Prostate gland (tissue), 2 donors: ENCODE measurements around the gene CPLX4. TPM values are rescaled to one million over a fixed set of nuclear protein-coding genes. Genes with fewer than 3 reads are reported as not detected.
A peak's percentile ranks its signal among the peaks of the same experiment; 100 is the strongest.

Source experiments
- DNase-seq: peaks from one replicate; pipeline ENCODE4 v3.0.0-alpha.2; 2019; ENCODE audit warnings: low spot score
- H3K27ac ChIP-seq, 2 donors: fragments of 200-600 bp; sonication (generic); 2 replicates each; pipeline ENCODE4 v1.5.1; 2017 to 2019
- H3K27me3 ChIP-seq: fragments of 200-600 bp; sonication (generic); replicated peaks from 2 replicates; pipeline ENCODE4 v1.5.1; 2019; ENCODE audit not compliant: insufficient read depth
- H3K36me3 ChIP-seq, 2 donors: fragments of 200-600 bp; sonication (generic); 1 replicate in 1 of 2; 2 replicates in 1 of 2; pipeline versions ENCODE4 v1.5.1 to v1.8.1; 2017 to 2019
- H3K4me1 ChIP-seq: fragments of 200-600 bp; sonication (generic); replicated peaks from 2 replicates; pipeline ENCODE4 v1.5.1; 2019
- H3K4me3 ChIP-seq, 2 donors: fragments of 200-600 bp; sonication (generic); 2 replicates each; pipeline ENCODE4 v1.5.1; 2017 to 2019
- H3K9me3 ChIP-seq: fragments of 200-600 bp; sonication (generic); 2 replicates; pipeline ENCODE4 v1.5.1; 2017
- CTCF ChIP-seq, 4 experiments: fragments of 200-600 bp in 2 of 4; fragments of 450-650 bp in 2 of 4; sonication (generic) in 2 of 4; IDR thresholded peaks; 1 replicate in 3 of 4; 2 replicates in 1 of 4; pipeline ENCODE4 v1.5.1; 2016 to 2019; ENCODE audit warnings: antibody characterized with exemption in 4 of 4, mild to moderate bottlenecking in 2 of 4, moderate library complexity in 2 of 4
- POLR2A ChIP-seq: fragments of 450-650 bp; IDR thresholded peaks from one replicate; pipeline ENCODE4 v1.6.1; 2016; ENCODE audit warnings: antibody characterized with exemption, mild to moderate bottlenecking
- POLR2AphosphoS5 ChIP-seq: sonication (generic); formaldehyde crosslinking; IDR thresholded peaks from one replicate; pipeline ENCODE4 v1.6.1; 2017; ENCODE audit warnings: antibody characterized with exemption
- WGBS: methylation state at CpG from one replicate; pipeline ENCODE4 v1.1.5; 2018; 5-methylcytosine and 5-hydroxymethylcytosine counted together
- intact Hi-C: fragments of 100-400 bp; cut with DNase I; formaldehyde crosslinking; loops from one replicate; pipeline ENCODE4 v1.14.2; 2022
- total RNA-seq, 2 donors: library from RNA; depleted of rRNA; stranded (reverse); fragments of >200 nt; gene quantifications; one replicate each; pipeline ENCODE4 v1.1.0, GENCODE V29; 2016

CPLX4 gene
- total RNA-seq, 2 donors from 2014 or later, result not detected

- H3K27me3 ChIP-seq, result peaks cover 30% of the 10 kb centered on the region
- H3K4me3 ChIP-seq, result no peak overlapping the region
- no peaks in the 10 kb centered on the region for H3K9me3 ChIP-seq
- H3K27ac ChIP-seq, result no peak overlapping the region
- no peaks in the 10 kb centered on the region for H3K36me3 ChIP-seq
- H3K4me1 ChIP-seq, result no peaks in the 10 kb centered on the region
- 4% methylated on average over 47 of the region's 48 CpGs for WGBS
- TF ChIP-seq POLR2A (no peak), CTCF (IDR thresholded peaks at IDR 0.05) (no peak), POLR2AphosphoS5 (no peak)
- DNase-seq, result no peak
- intact Hi-C loops, result no loop called here
These were observed 44.5 kb downstream of the CPLX4 start for GRCh38 chr18:59273759-59274532.

DNA sequence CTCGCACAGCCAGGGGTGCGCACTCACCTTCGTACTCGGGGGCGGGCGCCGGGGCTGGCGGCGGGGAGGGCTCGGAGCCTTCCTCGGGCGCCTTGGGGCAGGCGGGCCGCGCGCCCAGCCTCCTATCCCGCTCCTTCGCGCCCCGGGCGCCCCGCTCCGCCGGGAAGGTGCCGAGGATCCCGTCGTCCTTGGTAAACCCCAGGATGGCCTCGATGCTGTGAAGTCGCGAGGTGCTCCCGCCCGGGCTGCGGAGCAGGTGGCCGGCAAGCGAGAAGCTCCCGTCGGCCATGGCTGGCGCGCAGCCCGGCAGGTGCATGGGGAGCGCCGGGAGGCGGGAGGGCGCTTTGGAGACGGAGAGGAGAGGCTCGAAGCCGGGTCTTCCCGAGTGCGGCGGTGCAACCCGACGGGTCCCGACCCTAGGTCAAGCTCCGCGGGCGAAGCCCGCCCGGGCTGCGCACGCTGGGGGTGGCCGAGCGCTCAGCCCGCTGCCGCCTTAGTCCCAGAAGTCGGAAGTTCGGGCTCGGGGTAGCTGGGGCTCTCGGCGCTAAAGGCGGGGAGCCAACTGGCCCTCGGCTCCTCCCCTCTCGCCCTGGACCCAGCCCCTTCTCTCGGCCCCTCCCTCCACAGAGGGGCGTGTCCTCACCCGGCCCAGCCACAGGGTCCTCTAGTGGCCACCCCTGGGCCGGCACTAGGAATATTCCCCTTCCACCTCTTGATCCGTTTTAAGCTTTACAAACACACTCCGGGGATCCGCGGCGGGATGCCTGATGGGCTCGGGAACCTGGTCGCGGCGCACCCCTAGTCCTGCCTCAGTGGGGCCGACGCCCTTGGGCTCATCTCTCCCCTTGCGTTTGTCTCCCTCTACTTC is 45.3 kb downstream of the CPLX4 start, which contains the start of gene RAX:
TSS of gene RAX (minus strand) at position 564 of the 868 bp plus-strand sequence. CDS start at position 316, 248 bp downstream.
- H3K27me3 ChIP-seq, result peaks cover 37% of the 10 kb centered on the region
- no peak within 1 kb of the TSS for H3K27ac ChIP-seq
- H3K36me3 ChIP-seq, result no peaks in the 10 kb centered on the region
- H3K4me1 ChIP-seq, result no peaks in the 10 kb centered on the region
- H3K4me3 ChIP-seq, result peak within 1 kb of the TSS in 1 of 2 donors; percentile 12
- TF ChIP-seq POLR2A (no peak), POLR2AphosphoS5 (no peak), CTCF (IDR thresholded peaks at IDR 0.05) (no peak)
- DNase-seq, result no peak
- no peaks in the 10 kb centered on the region for H3K9me3 ChIP-seq
- WGBS, result 4% methylated on average over 63 of the region's 88 CpGs
- intact Hi-C loops, result no loop called here

DNA sequence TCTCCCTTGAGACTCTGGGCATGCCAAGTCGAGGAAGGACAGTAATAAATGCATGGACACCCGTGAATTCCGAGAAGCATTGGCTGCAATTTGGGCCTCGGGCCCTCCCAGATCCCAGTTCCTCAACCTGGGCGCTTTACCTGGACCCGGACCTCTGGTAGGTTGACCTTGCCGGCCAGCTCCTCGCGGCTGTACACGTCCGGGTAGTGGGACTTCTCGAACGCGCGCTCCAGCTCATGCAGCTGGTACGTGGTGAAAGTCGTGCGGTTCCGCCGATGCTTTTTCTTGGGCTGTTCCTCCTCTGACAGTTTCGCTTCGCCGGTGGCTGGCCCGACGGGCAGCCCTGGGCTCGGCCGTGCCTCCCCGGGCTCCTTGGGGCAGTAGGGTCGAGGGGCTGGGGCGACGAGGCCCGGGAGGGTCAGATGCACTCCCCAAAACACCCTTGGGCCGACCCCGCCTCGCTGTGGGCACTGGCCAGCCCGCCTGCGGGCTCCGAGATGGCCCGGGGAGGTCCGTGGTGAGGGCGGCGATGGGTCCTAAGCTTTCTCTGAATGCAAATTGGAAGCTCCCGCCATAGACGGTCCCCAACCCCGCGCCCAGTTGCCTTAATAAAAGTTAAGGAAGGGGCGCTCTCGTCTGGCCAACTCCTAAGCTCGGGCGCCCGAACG is 46.1 kb downstream of the CPLX4 start:
- Histone ChIP-seq H3K4me1 (no peaks in the 10 kb centered on the region), H3K27me3 (peaks cover 45% of the 10 kb centered on the region), H3K9me3 (no peaks in the 10 kb centered on the region), H3K4me3 (peak overlapping the region in 1 of 2 donors; percentile 12), H3K36me3 (no peaks in the 10 kb centered on the region), H3K27ac (no peak overlapping the region)
- no peak for TF ChIP-seq POLR2AphosphoS5
- no peak for TF ChIP-seq POLR2A
- no peak for TF ChIP-seq CTCF (IDR thresholded peaks at IDR 0.05)
- WGBS, result 5% methylated on average over 34 of the region's 52 CpGs
- DNase-seq, result no peak
- intact Hi-C loops, result no loop called here

- TF ChIP-seq CTCF (IDR thresholded peaks at IDR 0.05) (no peak), POLR2A (no peak)
- Histone ChIP-seq H3K9me3 (no peaks in the 10 kb centered on the region), H3K27ac (no peak overlapping the region), H3K27me3 (peaks cover 46% of the 10 kb centered on the region), H3K4me3 (no peak overlapping the region), H3K36me3 (no peaks in the 10 kb centered on the region), H3K4me1 (no peaks in the 10 kb centered on the region)
- intact Hi-C loops, result no loop called here
- no peak for DNase-seq
- 20% methylated on average over 14 of the region's 14 CpGs for WGBS
These were observed 46.7 kb downstream of the CPLX4 start for GRCh38 chr18:59271606-59272220.
